GM10266 (cell line): ENCODE results near the gene TSPAN33.

Source experiments
- DNase-seq: peaks from one replicate; pipeline ENCODE4 v3.0.0; 2012; ENCODE audit errors: extremely low spot score
- CTCF ChIP-seq: IDR thresholded peaks from 2 replicates; pipeline ENCODE4 v1.5.1; 2012; ENCODE audit warnings: mild to moderate bottlenecking, low read depth; ENCODE audit not compliant: control insufficient read depth, insufficient read depth; ENCODE audit errors: missing control alignments

TSPAN33 gene

GRCh38 chr7:129122751-129123509 is 21.6 kb upstream of the TSPAN33 start:
- peak; percentile 88 for DNase-seq
- TF ChIP-seq CTCF, result no peak

GRCh38 chr7:129123510-129123857 is 21.0 kb upstream of the TSPAN33 start:
- TF ChIP-seq CTCF, result no peak
- no peak for DNase-seq

- TF ChIP-seq CTCF, result no peak
- DNase-seq, result no peak
Measured at GRCh38 chr7:129126314-129126713, 18.2 kb upstream of the TSPAN33 start.

- no peak for DNase-seq
Measured at GRCh38 chr7:129127154-129127553, 17.4 kb upstream of the TSPAN33 start.

GRCh38 chr7:129127601-129128000 is 16.9 kb upstream of the TSPAN33 start:
- no peak for DNase-seq
- TF ChIP-seq CTCF, result no peak

More at GRCh38 chr7:129127154-129127553, 17.4 kb upstream of the TSPAN33 start:
- TF ChIP-seq CTCF, result no peak

- TF ChIP-seq CTCF, result no peak
- no peak for DNase-seq
Measured at GRCh38 chr7:129134356-129134987, 10.0 kb upstream of the TSPAN33 start.

GRCh38 chr7:129136887-129137642 is 7.4 kb upstream of the TSPAN33 start:
- no peak for TF ChIP-seq CTCF
- peak; percentile 58 for DNase-seq
